ENCODE measurements around the gene SLC24A3.

Gene SLC24A3

DNA sequence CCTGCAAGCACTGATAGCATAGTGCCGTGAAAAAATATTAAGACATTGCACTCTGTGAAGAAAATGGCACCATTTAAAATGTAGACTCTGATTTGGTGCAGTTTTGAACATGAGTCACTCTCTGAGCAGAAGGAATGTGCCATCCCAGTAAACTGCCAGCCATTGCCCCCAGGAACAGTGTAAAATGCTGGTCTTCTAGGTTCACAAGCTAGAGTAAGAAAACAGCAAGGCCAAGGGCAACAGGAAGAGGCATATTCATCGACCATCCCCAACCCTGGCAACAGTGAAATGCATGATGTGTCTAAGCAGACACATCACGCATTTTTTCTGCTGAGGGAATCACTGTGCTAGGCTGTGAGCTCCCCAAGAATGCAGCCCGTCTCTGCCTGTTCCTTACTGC, 382.5 kb downstream of the SLC24A3 start:
- no peak for DNase-seq (ENCODE audit: low read depth)
- no peak overlapping the region for H3K4me3 ChIP-seq (ENCODE audit: low read length)
- TF ChIP-seq CTCF (conservative IDR thresholded peaks at IDR 0.05; ENCODE audit: low read length): no peak

DNA sequence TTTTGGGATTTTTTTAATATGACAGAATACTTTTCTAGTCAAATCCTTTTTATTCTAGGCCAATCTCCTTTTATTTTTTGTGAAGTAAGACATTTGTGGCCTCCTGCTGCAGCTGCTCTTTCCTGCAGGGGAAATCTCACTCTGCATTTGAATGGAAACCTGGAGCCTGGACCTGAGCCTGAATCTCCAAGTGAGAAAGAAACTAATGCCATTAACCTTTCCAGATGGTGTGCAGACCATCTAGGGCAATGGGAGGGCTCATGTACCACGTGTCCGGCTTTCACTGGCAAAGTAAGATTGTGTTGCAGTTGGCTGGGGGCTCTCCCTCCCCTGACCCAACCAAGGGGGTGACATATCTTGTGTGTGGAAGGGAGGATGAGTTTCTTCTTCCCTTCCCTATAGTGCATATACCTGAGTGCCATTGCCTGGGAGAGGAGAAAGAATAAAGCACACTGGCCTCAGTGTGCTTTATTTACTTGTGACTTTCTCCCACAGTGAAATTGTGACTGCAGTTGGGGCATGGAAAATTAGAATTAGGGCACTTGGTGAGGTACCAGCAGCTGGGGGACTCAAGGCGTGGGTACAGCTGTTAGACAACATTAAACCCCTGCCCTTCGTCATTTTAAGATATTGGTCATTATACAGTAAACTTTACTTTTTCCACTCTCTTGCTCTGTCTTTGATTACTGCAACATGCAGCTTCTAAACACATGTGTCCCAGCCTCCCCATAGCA, 385.8 kb downstream of the SLC24A3 start:
- no peak overlapping the region for H3K4me3 ChIP-seq (ENCODE audit: low read length)
- no peak for TF ChIP-seq CTCF (conservative IDR thresholded peaks at IDR 0.05; ENCODE audit: low read length)
- no peak for DNase-seq (ENCODE audit: low read depth)

DNA sequence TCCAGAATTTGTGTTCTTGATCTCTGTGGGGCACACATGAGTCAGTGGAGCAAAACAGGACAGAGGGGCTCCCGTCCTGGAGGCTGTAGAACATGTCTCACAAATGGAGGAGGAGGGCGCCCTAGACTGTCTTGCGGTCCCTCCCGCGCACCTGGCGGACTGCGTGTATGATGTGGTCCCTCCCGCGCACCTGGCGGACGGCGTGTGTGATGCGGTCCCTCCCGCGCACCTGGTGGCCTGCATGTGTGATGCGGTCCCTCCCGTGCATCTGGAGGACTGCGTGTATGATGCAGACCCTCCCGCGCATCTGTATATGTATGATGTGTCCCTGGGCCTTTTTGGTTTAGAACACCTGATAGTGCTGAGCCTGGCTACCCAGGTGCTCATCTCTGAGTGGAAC, 386.8 kb downstream of the SLC24A3 start:
- DNase-seq (ENCODE audit: low read depth): no peak
- no peak overlapping the region for H3K4me3 ChIP-seq (ENCODE audit: low read length)
- TF ChIP-seq CTCF (conservative IDR thresholded peaks at IDR 0.05; ENCODE audit: low read length): no peak

GRCh38 chr20:19600042-19600441, 387.6 kb downstream of the SLC24A3 start:
- no peak for TF ChIP-seq CTCF (conservative IDR thresholded peaks at IDR 0.05; ENCODE audit: low read length)
- H3K4me3 ChIP-seq (ENCODE audit: low read length): no peak overlapping the region
- DNase-seq (ENCODE audit: low read depth): no peak

DNA sequence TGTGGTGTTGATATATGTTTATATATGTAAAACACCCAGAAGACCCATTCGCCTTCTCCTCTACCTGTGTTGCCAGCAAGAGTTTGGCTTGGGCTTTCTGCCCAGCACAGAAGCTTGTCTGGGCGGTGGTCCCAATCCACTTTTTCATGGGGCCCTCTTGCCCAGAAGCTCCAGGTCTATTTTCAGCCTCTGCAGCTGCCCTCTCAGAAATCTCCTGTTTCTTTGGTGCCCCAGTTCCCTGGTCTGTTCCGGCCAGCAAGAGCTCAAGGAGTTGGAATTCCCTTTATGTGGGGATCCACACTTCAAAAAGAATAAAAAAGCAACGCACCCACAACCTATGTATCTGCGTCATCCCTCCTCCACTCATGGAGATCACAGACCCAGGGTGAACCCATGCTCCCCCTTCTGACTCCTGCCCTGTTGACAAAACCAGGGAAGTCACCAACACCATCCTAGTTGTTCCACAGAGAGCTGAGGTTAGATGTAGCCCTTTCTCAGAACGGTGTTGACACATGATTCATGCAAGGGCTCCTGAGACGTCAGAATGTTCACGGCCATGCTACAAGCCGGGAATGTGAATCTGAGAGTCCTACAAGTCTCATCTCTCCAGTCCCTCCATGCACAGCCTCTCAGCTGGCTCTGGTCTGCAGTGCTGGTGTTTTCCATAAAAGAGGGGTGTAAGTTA, 388.8 kb downstream of the SLC24A3 start:
- no peak for DNase-seq (ENCODE audit: low read depth)
- no peak overlapping the region for H3K4me3 ChIP-seq (ENCODE audit: low read length)
- no peak for TF ChIP-seq CTCF (conservative IDR thresholded peaks at IDR 0.05; ENCODE audit: low read length)

- no peak for TF ChIP-seq CTCF (conservative IDR thresholded peaks at IDR 0.05; ENCODE audit: low read length)
- H3K4me3 ChIP-seq (ENCODE audit: low read length): no peak overlapping the region
- no peak for DNase-seq (ENCODE audit: low read depth)
These were observed 390.4 kb downstream of the SLC24A3 start for GRCh38 chr20:19602675-19603375.

Measured in AG10803 (cell line).